HepG2 (cell line): ENCODE data around the gene NOTO. TPM values are rescaled to one million over a fixed set of nuclear protein-coding genes. Genes with fewer than 3 reads are reported as not detected.

Experiments used
- CCAR2 ChIP-seq: fragments of 200-400 bp; formaldehyde crosslinking; optimal IDR thresholded peaks from 2 replicates; pipeline ENCODE3; 2018; ENCODE audit warnings: low read depth, mild to moderate bottlenecking, low read length, moderate library complexity
- CSRNP1 ChIP-seq: sonication (generic); formaldehyde crosslinking; IDR thresholded peaks from 2 replicates; pipeline ENCODE4 v1.8.1; 2023; ENCODE audit warnings: mild to moderate bottlenecking, missing genetic modification reagents
- FOXP4 ChIP-seq: sonication (generic); formaldehyde crosslinking; IDR thresholded peaks from 2 replicates; pipeline ENCODE4 v1.4.0; 2020; ENCODE audit warnings: missing genetic modification reagents
- HMG20B ChIP-seq: conservative IDR thresholded peaks from 2 replicates; pipeline ENCODE4 v1.6.1; 2016; ENCODE audit warnings: missing genetic modification reagents, missing compliant biosample characterization
- MXD4 ChIP-seq: IDR thresholded peaks from 2 replicates; pipeline ENCODE4 v1.6.1; 2016; ENCODE audit warnings: mild to moderate bottlenecking, missing biosample characterization, missing genetic modification reagents
- PREB ChIP-seq: sonication (generic); formaldehyde crosslinking; IDR thresholded peaks from 2 replicates; pipeline ENCODE4 v1.4.0; 2020; ENCODE audit warnings: missing genetic modification reagents
- RELA ChIP-seq: sonication (generic); formaldehyde crosslinking; IDR thresholded peaks from 2 replicates; pipeline ENCODE4 v1.4.0; 2020; ENCODE audit warnings: missing genetic modification reagents
- REPIN1 ChIP-seq: sonication (generic); formaldehyde crosslinking; IDR thresholded peaks from 2 replicates; pipeline ENCODE4 v1.8.0; 2022; ENCODE audit warnings: missing genetic modification reagents, low read depth, mild to moderate bottlenecking, borderline replicate concordance
- SCMH1 ChIP-seq: sonication (generic); formaldehyde crosslinking; IDR thresholded peaks from 2 replicates; pipeline ENCODE4 v1.9.0; 2021; ENCODE audit warnings: missing genetic modification reagents, mild to moderate bottlenecking, borderline replicate concordance
- TFDP2 ChIP-seq: sonication (generic); formaldehyde crosslinking; IDR thresholded peaks from 2 replicates; pipeline ENCODE4 v1.4.0; 2020; ENCODE audit warnings: missing genetic modification reagents
- ZGPAT ChIP-seq: IDR thresholded peaks from 2 replicates; pipeline ENCODE4 v1.6.1; 2016; ENCODE audit warnings: mild to moderate bottlenecking
- ZNF205 ChIP-seq: IDR thresholded peaks from 2 replicates; pipeline ENCODE4 v1.6.1; 2018; ENCODE audit warnings: missing biosample characterization, missing genetic modification reagents
- ZNF574 ChIP-seq: sonication (generic); formaldehyde crosslinking; IDR thresholded peaks from 2 replicates; pipeline ENCODE4 v1.4.0; 2020; ENCODE audit warnings: missing genetic modification reagents
- ZSCAN31 ChIP-seq: sonication (generic); formaldehyde crosslinking; IDR thresholded peaks from 2 replicates; pipeline ENCODE4 v1.5.0; 2020; ENCODE audit warnings: low read depth, mild to moderate bottlenecking, missing genetic modification reagents
- polyA plus RNA-seq, 8 experiments: library from polyadenylated mRNA; depleted of rRNA in 3 of 8; stranded (reverse) in 7 of 8; unstranded in 1 of 8; fragments of >200 nt; fragmentation: Illumina TruSeq in 4 of 8; extraction: Trizol in 4 of 8; gene quantifications; 2 replicates each; pipeline versions ENCODE4 v1.2.1 to v1.2.3, GENCODE V29; 2011 to 2016; ENCODE audit warnings: low read depth in 4 of 8, missing spikeins in 1 of 8, mixed read lengths in 1 of 8; ENCODE audit not compliant: insufficient read depth in 1 of 8
- total RNA-seq, 5 experiments: library from RNA; depleted of rRNA; stranded (reverse); fragments of >200 nt; fragmentation: Illumina TruSeq; extraction: Trizol; gene quantifications; 2 replicates each; pipeline ENCODE4 v1.2.3, GENCODE V29; 2016; ENCODE audit warnings: low read depth in 1 of 5

NOTO gene
- total and polyA plus RNA-seq, 2 of the 13 experiments (the other 11 are each of a cell fraction or from before 2014, with no cell fraction given) = not detected

- no peak for TF ChIP-seq PREB (CRISPR knock-in tag)
- peak; percentile 57 for TF ChIP-seq ZGPAT (CRISPR knock-in tag)
- peak; percentile 94 for TF ChIP-seq ZNF574 (CRISPR knock-in tag)
- peak; percentile 100 for TF ChIP-seq MXD4 (CRISPR knock-in tag)
- TF ChIP-seq SCMH1 (CRISPR knock-in tag) = no peak
- 0 out of 2 replicates have a peak, but pooled peaks have one; percentile 29 for TF ChIP-seq ZSCAN31 (CRISPR knock-in tag)
- peak; percentile 41 for TF ChIP-seq TFDP2 (CRISPR knock-in tag)
- no peak for TF ChIP-seq HMG20B (CRISPR knock-in tag)
- TF ChIP-seq CCAR2 = no peak
- TF ChIP-seq FOXP4 (CRISPR knock-in tag) = peak; percentile 55
- TF ChIP-seq ZNF205 = peak; percentile 79
- peak; percentile 85; the same call in 1 of the 2 replicates for TF ChIP-seq CSRNP1
- TF ChIP-seq RELA (CRISPR knock-in tag) = no peak
- TF ChIP-seq REPIN1 (CRISPR knock-in tag) = no peak
Measured at GRCh38 chr2:73214120-73215035, 12.0 kb downstream of the NOTO start, which contains the start of gene SMYD5 (continued).
